GM04504 (cell line): ENCODE measurements around the gene TOR4A.
"Not testable (repeated sequence)": the region's sequence is repeated elsewhere in the genome, so short reads cannot be mapped to it uniquely, and the experiment has no call there.

Source experiments
- DNase-seq: peaks from one replicate; pipeline ENCODE4 v3.0.0-alpha.2; 2012; ENCODE audit warnings: low read depth

Gene TOR4A

DNA sequence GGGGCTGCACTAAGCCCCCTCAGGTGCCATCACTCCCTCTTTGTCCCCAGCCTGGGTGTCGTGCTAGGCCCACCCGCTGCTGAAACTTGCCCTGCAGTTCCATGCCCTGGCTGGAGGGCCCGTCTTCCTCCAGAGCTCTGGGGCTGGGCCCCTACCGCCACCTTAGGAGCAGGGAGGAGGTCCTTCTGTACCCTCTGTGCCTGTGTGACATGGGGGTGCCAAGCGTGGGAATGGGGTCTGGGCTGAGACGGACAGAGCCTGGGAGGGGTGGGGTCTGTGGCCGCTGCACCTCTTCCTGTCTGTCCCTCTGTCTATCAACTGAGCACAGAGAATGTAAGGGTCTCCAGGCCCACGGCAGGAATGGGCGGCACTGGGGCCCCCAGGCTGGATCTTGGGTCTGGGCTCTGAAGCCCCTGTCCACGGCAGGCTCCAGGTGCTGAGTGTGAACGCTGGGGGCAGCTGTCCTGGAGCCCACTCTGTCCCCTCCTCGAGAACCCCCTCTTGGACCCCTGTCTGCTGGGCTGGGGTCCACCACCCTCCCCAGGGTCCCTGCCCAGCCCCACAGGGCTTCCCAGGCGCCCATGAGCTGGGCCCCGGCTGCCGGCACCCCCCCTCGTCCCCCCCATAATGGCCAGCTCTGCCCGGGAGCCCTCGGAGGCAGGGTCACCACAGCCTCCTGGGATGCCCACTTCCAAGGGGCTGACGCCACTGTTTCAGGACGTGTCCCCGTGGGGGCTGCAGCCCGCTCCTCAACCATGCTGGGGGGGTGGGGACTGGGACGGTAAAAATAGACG, 40.4 kb downstream of the TOR4A start:
- no peak for DNase-seq

DNA sequence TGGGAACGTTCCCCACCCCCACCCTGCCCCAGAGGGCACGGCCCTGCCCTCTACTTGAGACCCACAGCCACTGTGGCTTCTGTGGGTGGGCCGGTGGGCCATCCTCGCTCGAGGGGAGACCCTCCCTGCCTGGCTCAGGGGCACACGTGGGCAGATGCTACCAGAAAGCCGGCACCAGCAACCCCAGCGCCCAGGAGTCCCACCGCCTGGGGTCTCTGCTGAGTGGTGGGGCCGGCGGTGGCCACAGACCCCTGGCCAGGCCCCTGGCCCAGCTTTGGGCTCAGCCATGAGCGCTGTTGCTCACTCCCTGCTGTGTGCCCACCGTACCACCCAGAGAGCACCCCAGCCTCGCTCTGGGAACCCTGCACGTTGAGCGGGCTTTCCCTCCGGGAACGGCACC, 41.1 kb downstream of the TOR4A start:
- no peak for DNase-seq

DNA sequence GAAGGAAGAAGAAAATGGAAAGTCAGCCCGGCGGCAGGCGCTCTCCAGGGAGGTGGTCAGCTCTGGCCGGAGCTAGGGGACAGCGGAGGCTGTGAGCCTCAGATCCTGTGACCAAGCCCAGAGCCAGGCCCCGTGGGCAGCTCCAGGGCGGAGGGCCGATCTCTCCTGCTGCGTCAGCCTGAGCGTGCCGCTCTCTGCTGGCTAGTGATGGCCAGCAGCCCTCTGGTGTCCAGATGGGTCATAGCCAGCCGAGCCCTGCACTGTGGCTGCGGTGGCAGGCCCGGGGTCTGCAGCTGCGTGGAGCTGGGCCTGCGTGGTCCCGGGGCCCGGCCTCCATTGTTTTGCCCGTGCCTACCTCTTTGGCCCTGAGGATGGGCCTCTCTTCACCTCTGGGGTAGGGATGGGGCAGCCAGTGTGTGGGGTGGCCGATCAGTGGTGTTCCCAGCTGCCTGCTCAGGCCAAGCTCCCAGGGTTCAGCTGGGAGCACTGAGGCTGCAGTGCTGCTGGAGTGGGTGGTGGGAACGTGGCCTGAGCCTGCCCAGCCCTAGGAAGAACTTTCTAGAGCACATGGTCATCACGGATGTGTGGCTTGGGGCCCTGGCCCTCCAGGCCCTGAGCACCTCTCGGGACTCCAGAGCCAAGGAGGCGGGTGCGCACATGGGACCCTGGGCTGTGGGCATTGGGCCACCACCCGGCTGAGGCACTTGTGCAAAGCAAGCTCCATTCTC, 41.6 kb downstream of the TOR4A start:
- DNase-seq = no peak

DNA sequence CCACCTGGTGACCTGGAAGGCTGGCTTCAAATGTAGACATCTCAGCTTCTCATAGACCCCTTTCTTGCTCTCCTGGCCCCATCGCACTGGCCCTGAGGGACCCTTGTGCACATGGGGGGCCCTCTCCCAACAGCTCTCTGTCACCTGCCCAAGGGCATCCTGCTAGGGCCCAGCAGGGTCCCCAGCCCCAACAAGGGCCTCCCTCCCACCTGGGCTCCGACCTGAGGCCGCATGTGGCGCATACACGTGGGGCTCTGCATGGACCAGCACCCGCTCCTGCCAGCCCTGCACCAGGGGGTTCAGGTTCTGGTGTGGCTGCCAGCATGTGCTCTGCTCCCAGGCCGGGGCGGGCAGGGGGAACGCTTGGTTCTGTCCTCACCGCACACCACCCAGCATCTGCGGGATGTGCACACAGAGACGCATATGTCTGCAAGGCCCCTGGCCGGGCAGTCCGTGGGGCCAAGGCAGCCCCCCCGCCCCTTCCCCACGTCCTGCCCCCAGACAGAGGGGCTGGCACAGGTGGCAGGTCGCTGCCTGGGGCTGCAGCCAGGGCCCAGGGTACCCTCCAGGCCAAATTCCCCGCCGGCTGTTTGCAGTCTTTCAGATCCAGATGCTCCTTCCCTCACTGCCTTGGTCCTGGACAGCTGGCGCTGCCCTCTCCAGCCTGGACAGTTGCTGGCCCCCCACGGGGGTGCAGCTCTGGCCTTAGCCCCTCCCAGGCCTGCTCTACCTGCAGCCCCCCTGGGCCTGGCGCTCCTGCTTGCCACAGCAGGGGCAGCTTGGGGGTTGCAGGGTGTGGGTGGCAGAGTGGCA, 42.4 kb downstream of the TOR4A start:
- DNase-seq = no peak

DNA sequence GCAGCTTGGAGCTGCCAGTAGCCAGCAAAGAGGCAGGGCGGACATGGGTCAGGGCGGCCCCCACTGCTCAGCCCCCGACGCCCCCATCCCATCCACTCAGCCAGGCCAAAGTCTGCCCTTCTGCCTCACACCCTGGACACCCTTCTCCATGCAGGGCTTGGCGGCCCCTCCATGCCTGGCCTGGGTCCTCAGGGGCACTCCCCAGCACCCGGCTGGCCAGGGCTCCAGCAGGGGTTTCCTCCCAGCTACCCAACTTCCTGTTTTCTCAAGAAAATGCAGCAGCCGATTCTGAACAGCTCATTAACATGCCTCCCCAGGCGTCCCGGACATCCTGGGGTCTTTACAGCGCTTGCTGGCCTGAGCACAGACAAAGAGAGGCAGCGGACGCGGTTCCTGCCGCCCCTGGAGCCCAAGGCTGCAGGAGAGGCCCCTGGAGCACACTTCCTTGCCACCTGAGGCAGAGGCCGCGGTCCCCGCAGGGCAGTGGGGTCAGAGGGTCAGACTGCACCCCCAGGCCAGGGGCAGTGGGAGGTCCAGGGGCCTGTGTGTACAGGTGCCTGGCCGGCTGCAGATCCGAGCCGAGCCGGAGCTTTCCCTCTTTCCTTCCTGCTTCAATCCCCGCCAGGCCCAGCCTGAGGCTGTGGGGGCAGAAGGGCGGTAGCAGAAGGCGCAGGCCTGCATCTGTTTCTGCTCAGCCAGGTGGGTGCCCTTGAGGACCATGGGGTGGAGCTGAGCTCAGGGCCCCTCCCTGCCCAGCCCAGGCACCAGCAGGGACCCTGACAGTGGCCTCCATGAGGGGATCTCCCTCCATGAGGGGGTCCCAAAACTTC, 43.2 kb downstream of the TOR4A start:
- DNase-seq = no peak

DNA sequence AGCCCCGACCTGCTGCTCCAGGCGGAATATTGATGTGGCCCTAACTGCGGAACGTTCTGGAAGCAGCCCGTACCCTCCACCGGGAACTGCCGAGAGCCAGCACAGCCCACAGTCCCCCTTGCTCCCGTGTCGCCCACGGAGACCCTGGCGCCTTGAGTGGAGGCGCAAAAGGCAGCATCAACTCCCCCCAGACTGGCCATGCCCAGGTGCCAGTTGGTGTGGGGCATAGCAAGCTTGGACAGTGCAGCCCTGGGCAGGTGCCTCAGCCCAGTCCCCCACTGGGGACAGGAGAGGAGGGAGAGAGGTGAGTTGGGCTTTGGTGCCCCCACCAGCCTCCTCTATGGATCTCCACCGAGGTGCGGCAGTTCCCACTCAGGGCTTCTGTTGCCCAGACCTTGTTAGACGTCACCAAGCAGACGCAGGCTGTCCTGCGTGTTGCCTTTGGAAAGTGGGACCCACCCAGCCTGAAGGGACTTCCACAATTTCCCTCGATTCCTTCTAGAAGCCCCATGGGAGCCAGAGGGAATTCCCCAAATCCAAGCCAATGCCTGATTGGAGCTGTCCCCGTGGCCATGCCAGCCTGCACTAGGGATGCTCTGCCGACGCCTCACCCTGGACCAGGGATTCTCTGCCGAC, 44.3 kb downstream of the TOR4A start:
- no peak for DNase-seq

DNA sequence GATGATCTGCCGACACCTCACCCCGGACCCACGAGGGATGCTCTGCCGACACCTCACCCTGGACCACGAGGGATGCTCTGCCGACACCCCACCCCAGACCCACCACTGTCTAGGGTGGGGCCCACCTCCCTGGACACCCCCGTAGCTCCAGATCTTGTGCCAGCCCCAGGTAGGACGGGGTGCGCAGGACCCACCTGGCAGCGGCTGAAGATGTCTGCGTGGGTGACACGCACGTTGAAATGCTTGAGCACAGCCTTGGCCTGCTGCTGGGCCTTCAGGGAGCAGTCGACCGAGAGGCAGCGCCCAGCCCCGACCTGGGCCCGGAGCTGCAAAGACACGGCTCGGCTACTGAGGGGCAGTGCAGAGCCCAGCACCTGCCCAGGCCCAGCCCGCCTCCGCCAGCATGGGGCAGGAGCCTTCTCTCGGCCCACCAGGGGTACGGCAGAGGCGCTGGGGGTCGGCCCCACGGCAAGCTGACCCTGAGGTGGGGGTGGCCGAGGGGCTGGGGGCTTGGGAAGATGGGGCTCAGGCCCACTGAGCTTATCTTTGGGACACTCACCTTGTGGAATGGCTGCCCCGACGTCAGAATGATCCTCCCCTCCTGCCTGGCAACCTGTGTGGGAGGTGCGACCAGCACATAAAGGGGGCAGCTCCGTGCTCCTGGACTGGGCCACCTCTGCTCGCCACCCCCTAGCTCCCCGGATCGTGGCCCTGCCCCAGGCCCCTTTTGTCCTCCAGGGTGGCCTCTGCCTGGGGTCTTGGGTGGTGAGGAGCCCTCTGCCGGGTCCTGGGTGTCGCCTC, 46.2 kb downstream of the TOR4A start:
- no peak for DNase-seq

DNA sequence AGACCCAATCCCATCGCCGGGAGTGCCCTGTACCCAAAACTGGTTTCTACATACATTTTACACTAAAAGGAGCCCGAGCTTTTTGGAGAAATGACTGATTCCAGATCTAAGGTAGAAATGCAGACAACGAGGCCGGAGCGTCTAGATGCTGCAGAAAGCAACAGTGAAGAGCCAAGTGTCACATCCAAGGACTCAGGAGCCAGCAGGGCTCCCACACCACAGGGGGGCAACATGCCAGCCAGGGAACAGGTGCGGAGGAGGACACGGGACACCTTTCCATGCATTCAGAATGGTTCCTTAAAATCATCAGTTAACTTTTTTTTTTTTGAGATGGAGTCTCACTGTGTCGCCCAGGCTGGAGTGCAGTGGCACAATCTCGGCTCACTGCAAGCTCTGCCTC, 47.6 kb downstream of the TOR4A start:
- no peak for DNase-seq

DNA sequence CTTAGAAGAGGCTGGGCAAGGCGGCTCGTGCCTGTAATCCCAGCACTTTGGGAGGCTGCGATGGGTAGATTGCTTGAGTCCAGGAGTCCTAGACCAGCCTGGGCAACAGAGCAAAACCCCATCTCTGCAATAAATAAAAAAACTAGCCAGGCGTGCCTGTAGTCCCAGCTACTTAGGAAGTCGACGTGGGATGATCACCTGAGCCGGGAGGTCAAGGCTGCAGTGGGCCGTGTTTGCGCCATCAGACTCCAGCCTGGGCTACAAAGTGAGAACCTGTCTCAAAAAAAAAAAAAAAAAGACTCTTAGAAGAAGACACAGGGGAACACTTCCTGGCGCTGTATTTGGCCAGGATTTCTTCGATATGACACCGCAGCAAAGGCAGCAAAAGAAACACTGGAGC, 48.3 kb downstream of the TOR4A start:
- no peak for DNase-seq

DNA sequence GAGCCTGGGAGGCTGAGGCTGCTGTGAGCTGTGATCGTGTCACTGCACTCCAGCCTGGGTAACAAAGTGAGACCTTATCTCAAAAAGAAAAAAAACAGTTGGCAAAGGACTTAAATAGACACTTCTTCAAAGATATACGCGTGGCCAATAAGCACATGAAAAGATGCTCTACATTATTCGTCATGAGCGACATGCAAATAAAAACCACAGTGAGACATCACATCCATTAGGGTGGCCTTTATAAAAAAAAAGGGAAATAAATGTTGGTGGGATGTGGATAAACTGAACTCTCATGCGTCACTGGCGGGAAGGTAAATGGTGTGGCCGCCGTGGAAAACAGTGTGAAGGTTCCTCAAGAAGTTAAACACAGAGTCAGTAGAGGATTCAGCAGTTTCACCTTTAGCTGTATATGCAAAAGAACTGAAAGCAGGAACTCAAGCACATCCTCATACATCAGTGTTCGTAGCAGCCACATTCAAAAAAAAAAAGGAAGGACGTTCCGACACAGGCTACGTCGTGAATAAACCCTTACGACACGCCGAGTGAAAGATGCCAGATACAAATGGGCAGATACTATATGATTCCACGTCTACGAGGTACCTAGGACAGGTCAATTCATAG, 49.0 kb downstream of the TOR4A start:
- no peak for DNase-seq

DNA sequence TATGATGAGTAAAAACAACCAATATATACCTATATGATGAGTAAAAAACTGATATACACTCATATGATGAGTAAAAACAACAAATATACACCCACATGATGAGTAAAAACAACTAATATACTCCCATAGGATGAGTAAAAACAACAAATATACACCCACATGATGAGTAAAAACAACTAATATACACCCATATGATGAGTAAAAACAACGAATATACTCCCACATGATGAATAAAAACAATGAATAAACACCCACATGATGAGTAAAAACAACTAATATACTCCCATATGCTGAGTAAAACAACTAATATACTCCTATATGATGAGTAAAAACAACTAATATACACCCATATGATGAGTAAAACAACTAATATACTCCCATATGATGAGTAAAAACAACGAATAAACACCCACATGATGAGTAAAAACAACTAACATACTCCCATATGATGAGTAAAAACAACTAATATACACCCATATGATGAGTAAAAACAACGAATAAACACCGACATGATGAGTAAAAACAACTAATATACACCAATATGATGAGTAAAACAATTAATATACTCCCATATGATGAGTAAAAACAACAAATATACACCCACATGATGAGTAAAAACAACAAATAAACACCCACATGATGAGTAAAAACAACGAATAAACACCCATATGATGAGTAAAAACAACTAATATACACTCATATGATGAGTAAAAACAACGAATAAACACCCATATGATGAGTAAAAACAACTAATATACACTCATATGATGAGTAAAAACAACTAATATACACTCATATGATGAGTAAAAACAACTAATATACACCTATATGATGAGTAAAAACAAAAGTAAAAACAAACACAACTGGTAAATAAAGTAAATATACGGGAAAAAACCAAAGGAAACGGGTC, 50.4 kb downstream of the TOR4A start:
- not testable (repeated sequence) for DNase-seq

DNA sequence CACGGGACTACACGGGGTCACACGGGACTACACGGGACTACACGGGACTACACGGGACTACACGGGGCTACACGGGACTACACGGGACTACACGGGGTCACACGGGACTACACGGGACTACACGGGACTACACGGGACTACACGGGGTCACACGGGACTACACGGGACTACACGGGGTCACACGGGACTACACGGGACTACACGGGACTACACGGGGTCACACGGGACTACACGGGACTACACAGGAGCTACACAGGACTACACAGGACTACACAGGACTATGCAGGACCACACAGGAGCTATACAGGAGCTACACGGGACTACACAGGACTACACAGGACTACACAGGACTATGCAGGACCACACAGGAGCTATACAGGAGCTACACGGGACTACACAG, 52.1 kb downstream of the TOR4A start:
- DNase-seq = not testable (repeated sequence)

DNA sequence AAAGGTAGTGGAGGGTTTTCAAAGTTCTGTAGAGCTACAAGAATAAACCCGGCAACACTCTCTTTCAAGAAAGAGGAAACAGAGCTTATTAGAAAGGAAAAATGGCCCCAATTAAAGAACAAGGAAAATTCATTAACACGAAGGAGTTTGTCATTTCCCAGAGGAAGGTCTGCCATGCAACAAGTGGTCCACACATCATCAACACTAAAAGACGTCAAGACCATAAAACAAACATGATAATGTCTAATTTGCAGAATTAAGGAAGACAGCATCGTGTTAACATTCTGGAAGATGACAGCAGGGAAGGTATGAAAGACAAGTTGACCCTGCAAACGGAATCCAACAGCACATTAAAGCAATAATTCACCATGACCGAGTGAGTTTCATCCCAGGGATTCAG, 53.2 kb downstream of the TOR4A start:
- DNase-seq = no peak

DNA sequence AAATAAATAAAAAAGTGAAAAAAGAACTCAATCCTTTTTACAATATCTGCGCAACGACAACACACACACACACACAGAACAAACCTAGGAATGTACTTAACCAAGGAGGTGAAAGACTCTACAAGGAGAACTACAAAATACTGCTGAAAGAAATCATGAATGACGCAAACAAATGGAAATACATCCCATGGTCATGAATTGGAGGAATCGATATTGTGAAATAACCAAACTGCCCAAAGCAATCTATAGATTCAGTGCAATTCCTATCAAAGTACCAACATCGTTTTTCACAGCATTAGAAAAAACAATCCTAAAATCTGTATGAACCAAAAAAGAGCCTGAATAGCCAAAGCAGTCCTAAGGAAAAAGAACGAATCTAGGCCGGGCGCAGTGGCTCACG, 54.4 kb downstream of the TOR4A start:
- no peak for DNase-seq
